Measurements from ENCODE around the gene ZNF502.

The ZNF502 gene

GRCh38 chr3:44761424-44762169 lies 49.1 kb downstream of the ZNF502 start, which contains the start of the genes KIAA1143 and KIF15:
Gene KIAA1143 (minus strand): TSS chr3:44761619. CDS start chr3:44761602, 17 bp downstream.
Gene KIF15 (plus strand): TSS chr3:44761794. CDS start chr3:44761866, 72 bp downstream.
- TF ChIP-seq CTCF (IDR thresholded peaks at IDR 0.05; ENCODE audit: low read depth, low read length): peak; percentile 13; the same call in 1 of the 2 replicates
- peak; percentile 95 for DNase-seq
- Histone ChIP-seq H3K27ac (peak within 1 kb of the TSS; percentile 93), H3K27me3 (ENCODE audit: insufficient read depth, low read depth, severe bottlenecking) (no peaks in the 10 kb centered on the region), H3K36me3 (peaks cover 33% of the 10 kb centered on the region), H3K9me3 (ENCODE audit: severe bottlenecking) (no peaks in the 10 kb centered on the region), H3K4me3 (ENCODE audit: low read depth, low read length) (peak within 1 kb of the TSS; percentile 100)

- peak overlapping the region; percentile 100 for H3K4me3 ChIP-seq (ENCODE audit: low read depth, low read length)
- no peak for TF ChIP-seq CTCF (IDR thresholded peaks at IDR 0.05; ENCODE audit: low read depth, low read length)
- peak overlapping the region; percentile 93 for H3K27ac ChIP-seq
- DNase-seq: no peak
- H3K36me3 ChIP-seq: peaks cover 37% of the 10 kb centered on the region
- no peaks in the 10 kb centered on the region for H3K27me3 ChIP-seq (ENCODE audit: insufficient read depth, low read depth, severe bottlenecking)
- no peaks in the 10 kb centered on the region for H3K9me3 ChIP-seq (ENCODE audit: severe bottlenecking)
Observed at GRCh38 chr3:44762170-44762677, 49.8 kb downstream of the ZNF502 start.

- no peak for TF ChIP-seq CTCF (IDR thresholded peaks at IDR 0.05; ENCODE audit: low read depth, low read length)
- peaks cover 38% of the 10 kb centered on the region for H3K36me3 ChIP-seq
- no peaks in the 10 kb centered on the region for H3K27me3 ChIP-seq (ENCODE audit: insufficient read depth, low read depth, severe bottlenecking)
- H3K4me3 ChIP-seq (ENCODE audit: low read depth, low read length): peak overlapping the region; percentile 100
- peak overlapping the region; percentile 93 for H3K27ac ChIP-seq
- no peaks in the 10 kb centered on the region for H3K9me3 ChIP-seq (ENCODE audit: severe bottlenecking)
- no peak for DNase-seq
Observed at GRCh38 chr3:44762690-44763089, 50.2 kb downstream of the ZNF502 start.

GRCh38 chr3:44764248-44764647 lies 51.8 kb downstream of the ZNF502 start:
- Histone ChIP-seq H3K36me3 (peaks cover 37% of the 10 kb centered on the region), H3K4me3 (ENCODE audit: low read depth, low read length) (no peak overlapping the region), H3K27me3 (ENCODE audit: insufficient read depth, low read depth, severe bottlenecking) (no peaks in the 10 kb centered on the region), H3K27ac (no peak overlapping the region), H3K9me3 (ENCODE audit: severe bottlenecking) (no peaks in the 10 kb centered on the region)
- no peak for DNase-seq
- TF ChIP-seq CTCF (IDR thresholded peaks at IDR 0.05; ENCODE audit: low read depth, low read length): no peak

GRCh38 chr3:44771424-44772098 lies 59.1 kb downstream of the ZNF502 start:
- H3K9me3 ChIP-seq (ENCODE audit: severe bottlenecking): peaks cover 12% of the 10 kb centered on the region
- no peak overlapping the region for H3K27ac ChIP-seq
- H3K27me3 ChIP-seq (ENCODE audit: insufficient read depth, low read depth, severe bottlenecking): no peaks in the 10 kb centered on the region
- no peak for DNase-seq
- peaks cover 57% of the 10 kb centered on the region for H3K36me3 ChIP-seq
- no peak for TF ChIP-seq CTCF (IDR thresholded peaks at IDR 0.05; ENCODE audit: low read depth, low read length)
- H3K4me3 ChIP-seq (ENCODE audit: low read depth, low read length): no peak overlapping the region

All from WERI-Rb-1 (cell line).